GM12891 (cell line): ENCODE data around the gene ASTN2.

Source experiments
- POLR2A ChIP-seq: IDR thresholded peaks from 2 replicates; pipeline ENCODE4 v1.6.1; 2011; ENCODE audit warnings: low read depth, low read length, control low read depth
- POLR2AphosphoS5 ChIP-seq: IDR thresholded peaks from 2 replicates; pipeline ENCODE4 v1.6.1; 2011; ENCODE audit warnings: low read depth, low read length, control low read depth

GRCh38 chr9:116944714-116945534 is 469.9 kb downstream of the ASTN2 start:
- TF ChIP-seq POLR2AphosphoS5 = no peak
- TF ChIP-seq POLR2A = no peak
